HCT116 (cell line): ENCODE results near the gene COL4A4. TPM values are rescaled to one million over a fixed set of nuclear protein-coding genes. Genes with fewer than 3 reads are reported as not detected.

Source experiments
- ATAC-seq: fragments of 200-7000 bp; cut with Tn5 transposase; 2 replicates; pipeline ENCODE4 v1.9.1; 2020; ENCODE audit warnings: mild to moderate bottlenecking, moderate library complexity
- BruUV-seq: library from RNA; stranded (reverse); fragments of 400-500 nt; replicated peaks from 2 replicates; lab custom pipeline; 2021; lab: Mats Ljungman, UMichigan
- CTCF ChIA-PET: fragments of 300-600 bp; sonication (Branson Sonifier 250); formaldehyde crosslinking; loops from one replicate; lab custom pipeline; 2021; ENCODE audit warnings: antibody characterized with exemption; lab: Charles Lee
- POLR2A ChIA-PET: fragments of 300-600, 350-600 bp; sonication (Branson Sonifier 250); formaldehyde crosslinking; loops from one replicate; lab custom pipeline; 2021; ENCODE audit warnings: antibody characterized with exemption; lab: Charles Lee
- RAD21 ChIA-PET, 2 experiments: fragments of 300-600 bp; sonication (Branson Sonifier 250); formaldehyde crosslinking; loops; one replicate each; lab custom pipeline; 2023; ENCODE audit warnings: low total read pairs in 2 of 2; ENCODE audit not compliant: uncharacterized antibody in 2 of 2, unreplicated experiment in 2 of 2, low non-redundant PET in 1 of 2; lab: Charles Lee
- DNase-seq: peaks from one replicate; pipeline ENCODE4 v3.0.0-alpha.2; 2010; ENCODE audit warnings: low read depth, low spot score
- H2AFZ ChIP-seq: fragments of 200-600 bp; shearing (Covaris generic), sonication (generic); 2 replicates; pipeline ENCODE4 v1.6.1; 2017; ENCODE audit warnings: low read depth, mixed run types, mixed read lengths, antibody characterized with exemption, low read length; ENCODE audit not compliant: poor library complexity, severe bottlenecking
- H3K27ac ChIP-seq: 2 replicates; pipeline ENCODE4 v1.5.1; 2012; ENCODE audit warnings: low read depth, low read length
- H3K27me3 ChIP-seq: fragments of 200-600 bp; sonication (generic); 2 replicates; pipeline ENCODE4 v1.6.1; 2016; ENCODE audit warnings: mixed run types, low read length, mixed read lengths; ENCODE audit not compliant: insufficient read depth
- H3K36me3 ChIP-seq, 2 experiments: fragments of 200-500 bp in 1 of 2; fragments of 200-600 bp in 1 of 2; sonication (Bioruptor generic) in 1 of 2; sonication (generic) in 1 of 2; 2 replicates each; pipeline versions ENCODE4 v1.5.1 to v1.6.1; 2014 to 2016; ENCODE audit warnings: low read length in 2 of 2, inconsistent platforms in 1 of 2, mixed read lengths in 1 of 2, mixed run types in 1 of 2; ENCODE audit not compliant: insufficient read depth in 2 of 2, control insufficient read depth in 1 of 2
- H3K4me1 ChIP-seq, 2 experiments: fragments of 200-600 bp in 1 of 2; sonication (generic) in 1 of 2; 2 replicates each; pipeline versions ENCODE4 v1.5.1 to v1.6.1; 2012 to 2017; ENCODE audit warnings: low read length in 2 of 2, inconsistent platforms in 1 of 2, mild to moderate bottlenecking in 1 of 2, mixed read lengths in 1 of 2, mixed run types in 1 of 2, moderate library complexity in 1 of 2; ENCODE audit not compliant: insufficient read depth in 2 of 2, control insufficient read depth in 1 of 2
- H3K4me2 ChIP-seq: fragments of 200-600 bp; sonication (generic); 2 replicates; pipeline ENCODE4 v1.6.1; 2017; ENCODE audit warnings: mixed run types, low read length, mixed read lengths
- H3K4me3 ChIP-seq, 2 experiments: fragments of 200-600 bp in 1 of 2; sonication (generic) in 1 of 2; replicated peaks in 1 of 2; 2 replicates each; pipeline ENCODE4 v1.5.1; 2011 to 2016; ENCODE audit warnings: low read length in 2 of 2, control low read depth in 1 of 2, low read depth in 1 of 2, mild to moderate bottlenecking in 1 of 2, mixed read lengths in 1 of 2, mixed run types in 1 of 2
- H3K79me2 ChIP-seq: fragments of 200-600 bp; sonication (generic); 2 replicates; pipeline ENCODE4 v1.6.1; 2017; ENCODE audit warnings: mild to moderate bottlenecking, mixed run types, low read length, moderate library complexity, mixed read lengths; ENCODE audit not compliant: insufficient read depth
- H3K9ac ChIP-seq: fragments of 200-600 bp; sonication (generic); 2 replicates; pipeline ENCODE4 v1.6.1; 2016; ENCODE audit warnings: low read length, mixed read lengths
- H3K9me2 ChIP-seq: fragments of 200-600 bp; sonication (generic), shearing (Covaris generic); 2 replicates; pipeline ENCODE4 v1.6.1; 2017; ENCODE audit warnings: mixed run types, mild to moderate bottlenecking, moderate library complexity; ENCODE audit not compliant: insufficient read depth
- H3K9me3 ChIP-seq, 2 experiments: fragments of 200-500 bp in 1 of 2; fragments of 200-600 bp in 1 of 2; sonication (Bioruptor generic) in 1 of 2; sonication (generic) in 1 of 2; 2 replicates each; pipeline ENCODE4 v1.6.1; 2014 to 2017; ENCODE audit warnings: low read length in 2 of 2, mixed read lengths in 2 of 2, inconsistent platforms in 1 of 2, low read depth in 1 of 2, mild to moderate bottlenecking in 1 of 2, mixed run types in 1 of 2, moderate library complexity in 1 of 2; ENCODE audit not compliant: control insufficient read depth in 1 of 2, insufficient read depth in 1 of 2
- H4K20me1 ChIP-seq: fragments of 200-600 bp; sonication (generic), shearing (Covaris generic); 2 replicates; pipeline ENCODE4 v1.6.1; 2017; ENCODE audit warnings: mixed run types, mild to moderate bottlenecking, moderate library complexity; ENCODE audit not compliant: insufficient read depth
- EGR1 ChIP-seq: IDR thresholded peaks from 2 replicates; pipeline ENCODE4 v1.6.1; 2012; ENCODE audit warnings: low read depth
- FOSL1 ChIP-seq: IDR thresholded peaks from 2 replicates; pipeline ENCODE4 v1.6.1; 2012; ENCODE audit warnings: low read depth
- JUND ChIP-seq: IDR thresholded peaks from 2 replicates; pipeline ENCODE4 v1.6.1; 2012
- POLR2A ChIP-seq: IDR thresholded peaks from 2 replicates; pipeline ENCODE4 v1.7.0; 2011; ENCODE audit warnings: borderline replicate concordance; ENCODE audit not compliant: insufficient read depth, insufficient read length; ENCODE audit errors: extremely low read depth
- SIN3A ChIP-seq: IDR thresholded peaks from 2 replicates; pipeline ENCODE4 v1.6.1; 2012; ENCODE audit warnings: low read depth
- SRF ChIP-seq: IDR thresholded peaks from 2 replicates; pipeline ENCODE4 v1.6.1; 2012; ENCODE audit warnings: low read depth
- TCF7L2 ChIP-seq: IDR thresholded peaks from 2 replicates; pipeline ENCODE4 v1.7.0; 2011; ENCODE audit warnings: borderline replicate concordance, inconsistent platforms; ENCODE audit not compliant: insufficient read depth, insufficient read length; ENCODE audit errors: extremely low read depth
- YY1 ChIP-seq: IDR thresholded peaks from 2 replicates; pipeline ENCODE4 v1.6.1; 2011; ENCODE audit warnings: low read length, low read depth, moderate library complexity, mild to moderate bottlenecking; ENCODE audit not compliant: insufficient replicate concordance; ENCODE audit errors: extremely low read depth
- ZBTB33 ChIP-seq: IDR thresholded peaks from 2 replicates; pipeline ENCODE4 v1.6.1; 2011; ENCODE audit warnings: mild to moderate bottlenecking, low read length, moderate library complexity; ENCODE audit not compliant: insufficient replicate concordance; ENCODE audit errors: extremely low read depth
- ZFX ChIP-seq: fragments of 450-650 bp; IDR thresholded peaks from 2 replicates; pipeline ENCODE4 v1.6.1; 2017
- ZNF274 ChIP-seq: fragments of 200-500 bp; sonication (Bioruptor generic); IDR thresholded peaks from 2 replicates; pipeline ENCODE4 v1.6.1; 2014; ENCODE audit warnings: mild to moderate bottlenecking, low read depth, low read length, inconsistent platforms
- intact Hi-C: fragments of 100-400 bp; cut with micrococcal nuclease; formaldehyde crosslinking; loops from 2 replicates; pipeline ENCODE4 v1.10.0; 2022
- total RNA-seq: library from RNA; stranded (reverse); gene quantifications from one replicate; pipeline ENCODE4 v1.2.1, GENCODE V29; 2021; ENCODE audit not compliant: unreplicated experiment
- TF ChIP-seq, protein P1 (sequence below): IDR thresholded peaks from 2 replicates; pipeline ENCODE4 v1.6.1; 2012

COL4A4 gene
- total RNA-seq, 1 experiment from 2014 or later, result 5.9 TPM

DNA sequence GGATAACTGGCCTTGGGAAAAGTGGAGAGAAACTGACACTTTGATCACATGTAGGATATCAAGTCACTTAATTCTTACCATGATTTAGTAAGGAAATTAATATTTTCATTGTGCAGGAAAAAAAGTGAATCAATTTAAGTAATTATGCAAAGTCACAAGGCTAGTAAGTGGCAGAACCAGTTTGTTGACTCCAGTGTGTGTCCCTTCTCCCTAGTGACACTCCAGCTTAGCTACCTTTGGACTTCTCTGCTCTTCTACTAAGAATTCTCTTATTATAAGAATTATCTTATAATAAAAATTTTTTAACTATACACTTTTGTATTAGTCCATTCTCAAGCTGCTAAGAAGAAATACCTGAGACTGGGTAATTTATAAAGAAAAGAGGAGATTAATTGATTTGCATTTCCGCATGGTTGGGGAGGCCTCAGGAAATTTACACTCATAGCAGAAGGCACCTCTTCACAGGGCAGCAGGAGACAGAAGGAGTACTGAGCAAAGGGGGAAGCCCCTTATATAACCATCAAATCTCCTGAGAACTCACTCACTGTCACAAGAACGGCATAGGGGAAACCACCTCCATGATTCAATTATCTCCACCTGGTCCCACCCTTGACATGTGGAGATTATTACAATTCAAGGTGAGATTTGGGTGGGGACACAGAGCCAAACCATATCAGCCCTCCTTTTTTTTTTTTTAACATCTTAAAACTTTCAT is 13.6 kb downstream of the COL4A4 start:
- Histone ChIP-seq H4K20me1 (no peaks in the 10 kb centered on the region), H3K4me2 (no peak overlapping the region), H3K9me2 (no peaks in the 10 kb centered on the region), H3K4me3 (no peak overlapping the region), H3K36me3 (no peaks in the 10 kb centered on the region), H3K79me2 (no peaks in the 10 kb centered on the region), H3K27me3 (no peaks in the 10 kb centered on the region), H3K9ac (no peak overlapping the region), H3K9me3 (0 out of 4 replicates have a peak, but pooled peaks cover 0 to 4% of the 10 kb centered on the region in 2 experiments)
- no peak for DNase-seq
- intact Hi-C loops, result no loop called here
- CTCF ChIA-PET, result no interaction called here
- BruUV-seq, result no TSS peak
- POLR2A ChIA-PET, result no interaction called here
- no peak for ATAC-seq
- RAD21 ChIA-PET, result no interaction called here
- TF ChIP-seq ZFX (no peak), JUND (no peak), FOSL1 (no peak), ZNF274 (no peak), EGR1 (no peak), SRF (no peak), POLR2A (no peak), ZBTB33 (no peak), YY1 (no peak), SIN3A (no peak), TCF7L2 (no peak)
- TF ChIP-seq, protein P1, sequence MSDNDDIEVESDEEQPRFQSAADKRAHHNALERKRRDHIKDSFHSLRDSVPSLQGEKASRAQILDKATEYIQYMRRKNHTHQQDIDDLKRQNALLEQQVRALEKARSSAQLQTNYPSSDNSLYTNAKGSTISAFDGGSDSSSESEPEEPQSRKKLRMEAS, result no peak
- TF ChIP-seq, all 23 proteins: peak for 0
- H2AFZ ChIP-seq, result no peak overlapping the region
- peaks cover 5 to 26% of the 10 kb centered on the region in 2 experiments; a peak in 3 of 4 replicates for H3K4me1 ChIP-seq
- no peak overlapping the region for H3K27ac ChIP-seq
